8988T (cell line): Measurements from ENCODE around the gene GATAD2A.

Source experiments
- DNase-seq: peaks from one replicate; pipeline ENCODE4 v3.0.0; 2011

Gene GATAD2A

DNA sequence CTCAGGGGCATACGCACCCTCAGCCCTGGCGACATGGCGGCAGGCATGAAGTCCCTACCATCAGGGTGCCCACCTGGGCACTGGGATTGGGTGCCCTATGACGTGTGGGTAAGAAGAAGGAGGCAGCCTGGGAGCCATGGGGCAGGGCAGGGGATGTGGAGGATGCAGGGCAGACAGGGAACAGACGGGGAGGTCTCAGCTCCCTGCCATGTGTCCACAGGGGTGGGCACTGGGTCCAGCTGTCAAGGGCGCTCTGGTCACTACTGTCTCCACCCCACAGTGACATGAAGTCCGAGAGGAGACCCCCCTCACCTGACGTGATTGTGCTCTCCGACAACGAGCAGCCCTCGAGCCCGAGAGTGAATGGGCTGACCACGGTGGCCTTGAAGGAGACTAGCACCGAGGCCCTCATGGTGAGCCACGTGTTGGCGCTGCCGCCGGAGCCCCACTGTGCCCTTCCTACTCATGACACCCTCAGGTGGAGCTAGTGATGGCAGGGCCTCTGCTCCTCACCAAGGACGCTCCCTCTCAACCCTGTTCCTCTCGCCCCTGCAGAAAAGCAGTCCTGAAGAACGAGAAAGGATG is 86.6 kb downstream of the GATAD2A start:
- DNase-seq: no peak

GRCh38 chr19:19493841-19494546 is 88.5 kb downstream of the GATAD2A start:
- DNase-seq: no peak

GRCh38 chr19:19495614-19496603 is 90.4 kb downstream of the GATAD2A start:
- no peak for DNase-seq

DNA sequence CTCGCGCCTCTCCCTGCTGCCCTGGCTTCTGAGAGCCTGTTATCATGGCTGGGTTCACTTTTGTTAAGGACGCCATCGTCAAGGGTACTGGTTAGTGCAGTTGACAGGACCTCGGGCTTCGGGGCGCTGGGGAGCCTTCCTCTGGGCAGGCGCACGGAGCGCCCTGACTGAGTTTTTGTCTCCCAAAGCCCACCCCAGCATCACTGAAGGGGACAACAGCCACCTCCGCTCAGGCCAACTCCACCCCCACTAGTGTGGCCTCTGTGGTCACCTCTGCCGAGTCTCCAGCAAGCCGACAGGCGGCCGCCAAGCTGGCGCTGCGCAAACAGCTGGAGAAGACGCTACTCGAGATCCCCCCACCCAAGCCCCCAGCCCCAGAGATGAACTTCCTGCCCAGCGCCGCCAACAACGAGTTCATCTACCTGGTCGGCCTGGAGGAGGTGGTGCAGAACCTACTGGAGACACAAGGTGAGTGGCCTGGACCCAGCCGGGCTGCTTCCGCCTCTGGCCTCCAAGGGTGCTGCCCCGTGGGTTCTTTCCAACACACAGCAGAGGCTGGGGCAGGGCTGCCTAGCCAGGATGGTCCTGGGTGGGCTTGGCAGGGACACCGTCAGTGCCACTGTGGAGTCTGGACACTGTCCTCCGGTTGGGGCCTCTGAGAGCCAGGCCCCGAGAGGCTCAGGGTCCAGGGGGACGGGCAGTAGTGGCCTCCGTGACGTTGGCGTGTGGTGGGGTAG is 92.9 kb downstream of the GATAD2A start:
- no peak for DNase-seq

GRCh38 chr19:19499272-19499995 is 94.0 kb downstream of the GATAD2A start:
- DNase-seq: no peak

- no peak for DNase-seq
Measured at GRCh38 chr19:19500975-19501644, 95.6 kb downstream of the GATAD2A start.

- DNase-seq: no peak
Measured at GRCh38 chr19:19501798-19502197, 96.3 kb downstream of the GATAD2A start.

GRCh38 chr19:19502281-19502680 is 96.8 kb downstream of the GATAD2A start:
- no peak for DNase-seq

DNA sequence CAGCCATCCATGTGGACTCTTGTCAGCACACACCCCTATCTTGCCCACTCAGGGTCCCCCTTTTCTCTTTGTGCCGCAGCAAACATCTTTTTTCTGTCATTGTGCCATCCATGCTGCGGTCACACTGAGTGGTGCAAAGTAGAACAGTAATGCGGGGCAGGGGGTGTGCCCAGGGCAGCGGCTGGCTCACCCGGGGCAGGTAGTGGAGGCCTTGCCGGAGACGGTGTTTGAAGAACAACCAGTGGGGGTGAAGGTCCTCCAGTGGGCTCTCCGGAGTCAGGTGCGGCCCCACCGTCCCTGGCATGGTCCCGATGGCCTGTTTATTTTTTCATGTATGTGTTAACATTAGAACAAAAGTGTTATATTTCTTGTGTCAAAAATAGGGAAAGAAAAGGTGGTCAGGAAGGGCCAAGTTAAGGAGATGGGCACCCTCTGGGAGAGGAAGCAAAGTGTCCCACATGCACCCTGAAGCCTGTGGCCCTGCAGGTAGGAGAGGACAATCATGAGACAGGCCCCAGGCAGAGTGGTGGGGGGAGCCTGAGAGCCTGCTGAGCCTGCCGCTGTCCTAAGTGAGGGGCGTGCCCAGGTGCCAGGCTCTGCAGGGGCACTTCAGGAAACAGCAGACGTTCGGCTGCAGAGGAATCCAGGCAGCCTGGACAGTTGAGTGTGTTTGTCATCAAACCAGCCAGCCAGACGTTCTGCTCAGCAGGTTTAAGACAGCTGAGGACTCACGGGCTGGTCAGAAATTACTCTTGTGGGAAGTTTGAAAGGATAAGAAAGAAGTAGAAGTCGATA is 97.5 kb downstream of the GATAD2A start:
- no peak for DNase-seq

- DNase-seq: no peak
Measured at GRCh38 chr19:19504754-19505668, 99.5 kb downstream of the GATAD2A start.

- DNase-seq: no peak
Measured at GRCh38 chr19:19505669-19506326, 100.3 kb downstream of the GATAD2A start.

- DNase-seq: no peak
Measured at GRCh38 chr19:19506592-19506991, 101.1 kb downstream of the GATAD2A start.

DNA sequence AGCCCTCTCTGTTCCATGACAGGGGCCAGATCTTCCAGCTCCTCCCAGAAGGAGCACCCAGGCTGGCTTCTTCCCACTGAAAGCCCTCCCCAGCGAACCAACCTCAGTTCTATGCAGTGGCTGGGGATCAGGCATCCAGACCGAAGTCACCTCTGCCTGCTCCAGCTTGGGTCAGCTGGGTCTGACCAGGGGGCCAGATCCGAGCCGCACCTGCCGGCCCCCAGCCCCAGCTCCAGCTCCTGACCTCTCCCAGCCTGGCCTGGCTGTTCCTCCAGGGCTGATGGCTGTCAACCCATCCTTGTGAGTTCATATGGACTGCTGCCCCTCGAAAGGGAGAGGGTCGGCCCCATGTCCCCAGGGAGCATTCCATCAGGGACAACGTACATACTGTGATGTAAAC is 101.9 kb downstream of the GATAD2A start:
- DNase-seq: no peak

DNA sequence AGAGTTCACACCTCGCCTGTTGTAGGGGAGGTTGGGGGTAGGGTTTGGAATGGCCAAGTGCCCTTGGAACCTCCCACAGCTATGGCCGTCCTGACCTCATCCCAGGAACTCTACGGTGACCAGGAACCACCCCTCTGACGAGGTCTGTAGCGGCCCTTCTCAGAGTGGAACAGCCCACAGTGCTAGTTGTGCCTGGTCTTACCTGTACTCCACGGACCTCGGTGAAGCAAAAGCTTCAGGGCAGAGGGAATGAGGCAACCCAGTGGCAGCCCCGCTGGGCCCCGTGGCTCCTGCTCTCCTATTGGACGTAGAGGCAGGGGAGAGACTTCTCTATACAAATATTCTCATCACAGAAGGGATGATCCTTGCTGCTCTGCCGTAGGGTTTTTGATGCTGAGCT is 102.7 kb downstream of the GATAD2A start:
- DNase-seq: no peak

DNA sequence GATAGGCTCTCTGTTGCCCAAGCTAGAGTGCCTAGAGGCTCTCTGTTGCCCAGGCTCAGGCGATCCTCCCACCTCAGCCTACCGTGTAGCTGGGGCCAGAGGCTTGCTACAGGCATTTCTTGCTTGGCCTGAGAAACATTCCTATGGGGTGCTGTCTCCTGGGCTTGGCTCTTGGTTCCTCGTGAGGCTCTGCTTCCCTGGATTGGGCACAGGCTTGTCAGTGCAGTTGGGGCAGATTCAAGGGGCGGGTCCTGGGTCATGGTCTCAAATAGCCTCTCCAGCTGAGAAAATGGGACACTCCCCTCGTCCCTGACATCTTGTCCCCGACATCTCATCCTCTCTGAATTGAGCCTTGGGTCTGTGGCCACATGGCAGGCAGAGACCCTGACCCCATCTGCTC is 105.0 kb downstream of the GATAD2A start:
- no peak for DNase-seq

DNA sequence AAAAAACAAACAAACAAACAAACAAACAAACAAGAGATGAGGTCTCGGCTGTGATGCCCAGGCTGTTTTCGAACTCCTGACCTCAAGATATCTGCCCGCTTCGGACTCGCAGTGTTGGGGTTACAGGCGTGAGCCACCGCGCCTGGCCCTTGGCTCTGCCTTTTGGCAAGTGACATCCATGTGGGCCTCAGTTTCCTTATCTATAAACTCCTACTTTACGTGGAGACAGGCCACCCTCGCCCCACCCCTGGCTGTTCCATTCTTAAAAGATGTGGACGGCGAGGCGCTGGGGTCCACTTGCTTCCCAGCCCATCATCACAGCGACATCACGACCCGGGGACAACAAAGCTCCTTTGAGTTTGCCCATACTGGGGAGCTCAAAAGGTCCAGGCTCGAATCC is 108.2 kb downstream of the GATAD2A start:
- DNase-seq: no peak

DNA sequence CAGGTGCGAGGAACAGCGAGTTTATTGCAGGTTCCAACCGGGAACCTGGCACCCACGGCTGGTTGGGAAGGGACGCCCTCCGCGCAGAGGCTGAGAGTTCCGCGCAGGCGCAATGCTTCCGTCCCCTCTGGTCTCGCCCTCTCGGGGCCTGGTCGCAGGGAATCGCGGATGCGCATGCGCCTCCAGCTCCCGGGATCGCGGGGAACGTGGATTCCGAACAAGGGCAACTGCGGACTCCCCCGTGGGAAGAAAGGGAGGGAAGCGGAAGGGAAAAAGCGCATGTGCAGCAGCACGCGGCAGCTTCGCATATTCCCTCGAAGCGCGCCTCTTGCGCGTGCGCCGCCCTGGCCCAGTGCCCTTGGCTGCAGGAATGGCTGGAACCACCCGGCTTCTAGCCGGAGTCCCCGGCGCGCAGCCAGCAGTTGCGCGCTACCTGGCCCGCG is 108.8 kb downstream of the GATAD2A start:
- DNase-seq: no peak

GRCh38 chr19:19514881-19515641 is 109.6 kb downstream of the GATAD2A start, which contains the start of gene TSSK6:
Gene TSSK6, minus strand, starts transcription at chr19:19515548. Its CDS starts 121 bp downstream, at chr19:19515427.
- DNase-seq: no peak
